ENCODE results near the gene EFNB3.
A peak's percentile ranks its signal among the peaks of the same experiment; 100 is the strongest.

- peak in 1 of 6 experiments; percentile 8 for TF ChIP-seq CTCF (IDR thresholded peaks at IDR 0.05)
- peak in 3 of 4 donors; percentile 26 to 68 (median 50) for TF ChIP-seq POLR2A (IDR thresholded peaks at IDR 0.05)
Measured at GRCh38 chr17:7685533-7686221, 19.3 kb upstream of the EFNB3 start.
